Brain microvascular endothelial cell (primary cell): ENCODE measurements around the gene SAFB.

Experiments
- DNase-seq: peaks from one replicate; pipeline ENCODE4 v3.0.0-alpha.2; 2020
- H3K27ac ChIP-seq: fragments of 250-450 bp; sonication (Bioruptor Pico); 2 replicates; pipeline ENCODE4 v1.5.1; 2020; ENCODE audit warnings: mild to moderate bottlenecking, moderate library complexity
- H3K27me3 ChIP-seq: fragments of 250-450 bp; sonication (Bioruptor Pico); replicated peaks from 2 replicates; pipeline ENCODE4 v1.5.1; 2020; ENCODE audit warnings: mild to moderate bottlenecking
- H3K36me3 ChIP-seq: fragments of 250-450 bp; sonication (Bioruptor Pico); replicated peaks from 2 replicates; pipeline ENCODE4 v1.5.1; 2020; ENCODE audit warnings: mild to moderate bottlenecking
- H3K4me3 ChIP-seq: 2 replicates; pipeline ENCODE4 v1.5.1; 2011; ENCODE audit warnings: low read depth, mild to moderate bottlenecking, control low read depth, low read length, moderate library complexity
- in situ Hi-C: cut with HindIII; loops from 2 replicates; pipeline ENCODE4 v1.10.0; 2017; ENCODE audit warnings: low sequenced_read_pairs, low pct_ligation_motif_present
- TF ChIP-seq, protein P1 (sequence below): IDR thresholded peaks from 2 replicates; pipeline ENCODE4 v1.5.1; 2011; ENCODE audit warnings: low read depth, mild to moderate bottlenecking, moderate library complexity, low read length, control low read depth, inconsistent platforms; ENCODE audit errors: missing control alignments

The SAFB gene

GRCh38 chr19:5651361-5651760 lies 28.5 kb downstream of the SAFB start:
- TF ChIP-seq, protein P1, sequence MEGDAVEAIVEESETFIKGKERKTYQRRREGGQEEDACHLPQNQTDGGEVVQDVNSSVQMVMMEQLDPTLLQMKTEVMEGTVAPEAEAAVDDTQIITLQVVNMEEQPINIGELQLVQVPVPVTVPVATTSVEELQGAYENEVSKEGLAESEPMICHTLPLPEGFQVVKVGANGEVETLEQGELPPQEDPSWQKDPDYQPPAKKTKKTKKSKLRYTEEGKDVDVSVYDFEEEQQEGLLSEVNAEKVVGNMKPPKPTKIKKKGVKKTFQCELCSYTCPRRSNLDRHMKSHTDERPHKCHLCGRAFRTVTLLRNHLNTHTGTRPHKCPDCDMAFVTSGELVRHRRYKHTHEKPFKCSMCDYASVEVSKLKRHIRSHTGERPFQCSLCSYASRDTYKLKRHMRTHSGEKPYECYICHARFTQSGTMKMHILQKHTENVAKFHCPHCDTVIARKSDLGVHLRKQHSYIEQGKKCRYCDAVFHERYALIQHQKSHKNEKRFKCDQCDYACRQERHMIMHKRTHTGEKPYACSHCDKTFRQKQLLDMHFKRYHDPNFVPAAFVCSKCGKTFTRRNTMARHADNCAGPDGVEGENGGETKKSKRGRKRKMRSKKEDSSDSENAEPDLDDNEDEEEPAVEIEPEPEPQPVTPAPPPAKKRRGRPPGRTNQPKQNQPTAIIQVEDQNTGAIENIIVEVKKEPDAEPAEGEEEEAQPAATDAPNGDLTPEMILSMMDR: peak; percentile 15

GRCh38 chr19:5652261-5652660 lies 29.4 kb downstream of the SAFB start:
- no peak for DNase-seq
- no peak overlapping the region for H3K4me3 ChIP-seq
- H3K27me3 ChIP-seq: no peaks in the 10 kb centered on the region
- H3K36me3 ChIP-seq: peaks cover 80% of the 10 kb centered on the region
- no peak overlapping the region for H3K27ac ChIP-seq
- TF ChIP-seq, protein P1: no peak
- in situ Hi-C loops: no loop called here

More at GRCh38 chr19:5651361-5651760, 28.5 kb downstream of the SAFB start:
- DNase-seq: no peak
- in situ Hi-C loops: no loop called here
- Histone ChIP-seq H3K4me3 (no peak overlapping the region), H3K27me3 (no peaks in the 10 kb centered on the region), H3K27ac (no peak overlapping the region), H3K36me3 (peaks cover 83% of the 10 kb centered on the region)

GRCh38 chr19:5654931-5655330 lies 32.0 kb downstream of the SAFB start:
- TF ChIP-seq, protein P1: no peak
- no peak overlapping the region for H3K4me3 ChIP-seq
- H3K27me3 ChIP-seq: no peaks in the 10 kb centered on the region
- DNase-seq: no peak
- peaks cover 88% of the 10 kb centered on the region for H3K36me3 ChIP-seq
- no peak overlapping the region for H3K27ac ChIP-seq
- in situ Hi-C loops: no loop called here

DNA sequence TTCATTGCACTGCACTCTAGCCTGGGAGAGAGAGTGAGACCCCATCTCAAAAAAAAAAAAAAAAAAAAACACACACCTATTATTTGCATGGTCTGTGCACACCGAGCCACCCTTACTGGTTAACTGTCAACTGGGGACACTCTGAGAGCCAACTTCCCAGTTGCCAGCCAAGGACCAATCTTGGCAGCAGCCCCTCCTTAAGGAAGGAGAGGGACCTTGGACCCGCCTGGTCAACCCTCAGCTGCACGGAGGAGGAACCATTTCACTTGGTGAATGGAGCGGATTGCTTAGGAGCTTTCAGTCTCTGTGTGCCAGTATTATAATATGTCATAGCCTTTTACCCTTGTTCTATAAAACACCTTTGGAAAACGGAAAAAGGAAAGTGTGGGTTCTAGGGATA lies 32.5 kb downstream of the SAFB start:
- TF ChIP-seq, protein P1: no peak
- no peak overlapping the region for H3K4me3 ChIP-seq
- peaks cover 84% of the 10 kb centered on the region for H3K36me3 ChIP-seq
- H3K27me3 ChIP-seq: no peaks in the 10 kb centered on the region
- no peak overlapping the region for H3K27ac ChIP-seq
- in situ Hi-C loops: no loop called here
- no peak for DNase-seq

- Histone ChIP-seq H3K27me3 (no peaks in the 10 kb centered on the region), H3K36me3 (peaks cover 85% of the 10 kb centered on the region), H3K27ac (no peak overlapping the region), H3K4me3 (no peak overlapping the region)
- in situ Hi-C loops: no loop called here
- no peak for DNase-seq
- TF ChIP-seq, protein P1: no peak
Observed at GRCh38 chr19:5661483-5661882, 38.6 kb downstream of the SAFB start.

- no peaks in the 10 kb centered on the region for H3K27me3 ChIP-seq
- no peak overlapping the region for H3K4me3 ChIP-seq
- in situ Hi-C loops: no loop called here
- peaks cover 82% of the 10 kb centered on the region for H3K36me3 ChIP-seq
- TF ChIP-seq, protein P1: no peak
- DNase-seq: no peak
- no peak overlapping the region for H3K27ac ChIP-seq
Observed at GRCh38 chr19:5663904-5664303, 41.0 kb downstream of the SAFB start.
